GM19395 (cell line): ENCODE measurements around the gene BPIFB6.

Source experiments
- ATAC-seq: cut with Tn5 transposase; IDR thresholded peaks from one replicate; pipeline ENCODE4 v1.9.1; 2021; ENCODE audit warnings: mild to moderate bottlenecking, moderate library complexity; ENCODE audit not compliant: unreplicated experiment

The BPIFB6 gene

GRCh38 chr20:33000802-33001466 lies 30.5 kb upstream of the BPIFB6 start:
- ATAC-seq = no peak

GRCh38 chr20:33002087-33002808 lies 29.2 kb upstream of the BPIFB6 start:
- ATAC-seq = no peak

DNA sequence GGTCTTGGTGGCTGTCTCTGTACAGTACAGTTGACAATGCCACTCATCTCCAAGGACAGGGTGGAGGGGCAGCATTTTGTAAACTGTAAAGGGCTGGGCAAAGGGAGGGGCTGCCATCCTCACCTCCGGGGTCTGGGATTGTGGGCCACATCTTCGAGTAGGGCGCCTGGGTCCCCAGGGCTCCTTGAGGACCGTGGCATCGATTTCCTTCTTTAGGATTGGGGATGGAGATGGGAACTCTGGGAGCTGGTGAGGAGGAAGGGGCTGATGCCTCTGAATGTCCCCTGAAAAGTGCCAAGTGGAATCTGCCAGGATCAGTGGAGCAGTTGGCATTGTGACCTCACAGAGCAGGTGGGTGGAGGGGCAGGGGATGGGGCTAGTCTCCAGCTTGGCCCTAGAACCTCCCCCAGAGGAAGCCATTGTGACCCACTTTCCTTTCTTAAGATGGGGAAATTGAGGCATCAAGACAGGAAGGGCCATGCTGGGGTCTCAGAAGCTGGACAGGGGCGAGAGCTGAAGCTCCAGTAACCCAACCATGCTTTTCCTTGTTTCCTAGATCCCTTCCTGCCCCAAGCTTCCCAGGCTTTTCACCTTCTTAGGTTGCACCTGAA lies 27.2 kb upstream of the BPIFB6 start, which contains the start of gene SUN5:
Gene SUN5, minus strand, starts transcription at position 293 of the 611 bp plus-strand sequence. Its CDS starts 93 bp downstream, at position 200.
- ATAC-seq = no peak

- no peak for ATAC-seq
Observed at GRCh38 chr20:33005132-33005566, 26.3 kb upstream of the BPIFB6 start.

- no peak for ATAC-seq
Observed at GRCh38 chr20:33005908-33006775, 25.3 kb upstream of the BPIFB6 start.

GRCh38 chr20:33006776-33007375 lies 24.6 kb upstream of the BPIFB6 start:
- ATAC-seq = no peak

DNA sequence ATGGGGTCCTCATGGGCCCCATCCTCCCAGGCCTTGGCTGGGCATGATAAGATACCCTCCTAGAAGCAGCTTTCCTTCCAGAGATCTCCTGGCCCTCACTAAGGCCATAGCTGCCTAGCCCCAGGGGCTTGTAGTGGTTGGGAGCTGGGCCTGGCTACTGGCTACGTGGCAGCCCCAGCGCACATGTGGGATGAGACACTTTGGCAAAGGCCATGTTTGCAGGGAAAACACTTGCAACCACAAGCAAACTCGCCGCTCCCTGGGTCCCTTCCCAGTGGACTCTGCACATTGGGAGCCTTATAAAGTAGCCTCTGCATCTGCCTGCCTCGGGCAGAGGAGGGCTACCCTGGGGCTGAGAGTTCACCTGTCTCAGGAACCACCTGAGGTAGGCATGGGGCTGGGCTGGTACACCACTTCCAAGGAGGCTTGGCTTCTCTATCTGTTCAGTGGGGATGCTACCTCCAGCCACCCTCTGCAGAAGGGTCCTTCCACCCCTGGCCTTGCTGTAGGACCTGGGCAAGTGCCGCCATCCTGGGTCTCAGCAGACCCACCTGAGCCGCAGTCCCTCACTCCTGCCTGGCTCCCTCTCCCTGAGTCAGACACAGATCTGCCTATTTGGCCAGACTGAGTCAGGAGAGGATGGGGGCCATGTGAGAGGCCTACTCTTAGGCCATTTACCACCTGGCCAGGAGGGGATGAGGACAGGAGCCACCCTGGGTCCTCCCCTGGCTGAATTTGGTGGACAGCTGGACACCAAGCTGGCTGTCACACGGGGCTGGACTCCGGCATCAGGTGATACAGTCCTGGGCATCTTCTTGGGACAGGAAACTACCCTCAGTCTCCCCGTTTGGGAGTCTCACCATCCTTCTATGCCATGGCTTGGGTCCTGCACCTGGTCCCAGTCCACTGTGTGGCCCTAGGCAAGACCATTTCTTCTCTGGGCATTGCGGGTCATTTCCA lies 23.8 kb upstream of the BPIFB6 start, which contains the start of gene BPIFB2:
Gene BPIFB2, plus strand, starts transcription at position 329 of the 960 bp plus-strand sequence. CDS start 871 bp downstream, outside the sequence.
- ATAC-seq = no peak

DNA sequence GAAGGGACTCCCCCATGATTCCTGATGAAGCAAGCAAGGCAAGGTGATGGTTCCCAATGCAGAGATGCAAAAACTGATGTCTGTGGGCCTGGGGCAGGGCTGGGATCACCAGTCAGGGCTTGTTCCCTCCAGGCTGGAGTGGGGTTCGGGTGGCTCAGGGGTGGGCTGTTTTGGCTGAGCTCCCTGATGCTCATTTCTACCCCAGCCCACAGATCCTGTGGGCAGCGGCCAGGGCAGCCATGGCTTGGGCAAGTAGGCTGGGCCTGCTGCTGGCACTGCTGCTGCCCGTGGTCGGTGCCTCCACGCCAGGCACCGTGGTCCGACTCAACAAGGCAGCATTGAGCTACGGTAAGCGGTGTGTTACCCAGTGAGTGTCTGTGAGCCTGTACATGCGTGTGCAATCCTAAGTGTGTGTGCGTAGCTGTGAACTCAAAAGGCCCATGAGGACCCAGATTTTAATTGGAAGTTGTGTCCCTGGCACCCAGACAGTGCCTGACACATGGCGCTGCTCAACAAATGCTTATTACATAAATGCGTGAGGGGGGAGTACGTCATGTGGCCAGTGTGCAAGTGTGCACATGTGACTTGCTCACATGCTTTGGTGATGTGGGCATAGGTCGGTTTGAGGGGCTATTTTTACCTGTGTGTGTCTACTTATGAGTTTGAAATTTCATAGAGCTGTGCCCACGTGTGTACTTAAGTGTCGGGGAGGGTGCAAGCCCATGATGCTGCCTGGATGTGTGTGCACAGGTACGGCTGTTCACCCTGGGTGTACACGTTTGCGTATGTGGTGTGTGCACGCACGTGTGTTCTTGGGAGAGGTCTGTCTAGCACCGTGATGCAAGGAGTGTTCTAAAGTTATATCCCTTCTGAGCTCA lies 22.9 kb upstream of the BPIFB6 start:
- no peak for ATAC-seq

DNA sequence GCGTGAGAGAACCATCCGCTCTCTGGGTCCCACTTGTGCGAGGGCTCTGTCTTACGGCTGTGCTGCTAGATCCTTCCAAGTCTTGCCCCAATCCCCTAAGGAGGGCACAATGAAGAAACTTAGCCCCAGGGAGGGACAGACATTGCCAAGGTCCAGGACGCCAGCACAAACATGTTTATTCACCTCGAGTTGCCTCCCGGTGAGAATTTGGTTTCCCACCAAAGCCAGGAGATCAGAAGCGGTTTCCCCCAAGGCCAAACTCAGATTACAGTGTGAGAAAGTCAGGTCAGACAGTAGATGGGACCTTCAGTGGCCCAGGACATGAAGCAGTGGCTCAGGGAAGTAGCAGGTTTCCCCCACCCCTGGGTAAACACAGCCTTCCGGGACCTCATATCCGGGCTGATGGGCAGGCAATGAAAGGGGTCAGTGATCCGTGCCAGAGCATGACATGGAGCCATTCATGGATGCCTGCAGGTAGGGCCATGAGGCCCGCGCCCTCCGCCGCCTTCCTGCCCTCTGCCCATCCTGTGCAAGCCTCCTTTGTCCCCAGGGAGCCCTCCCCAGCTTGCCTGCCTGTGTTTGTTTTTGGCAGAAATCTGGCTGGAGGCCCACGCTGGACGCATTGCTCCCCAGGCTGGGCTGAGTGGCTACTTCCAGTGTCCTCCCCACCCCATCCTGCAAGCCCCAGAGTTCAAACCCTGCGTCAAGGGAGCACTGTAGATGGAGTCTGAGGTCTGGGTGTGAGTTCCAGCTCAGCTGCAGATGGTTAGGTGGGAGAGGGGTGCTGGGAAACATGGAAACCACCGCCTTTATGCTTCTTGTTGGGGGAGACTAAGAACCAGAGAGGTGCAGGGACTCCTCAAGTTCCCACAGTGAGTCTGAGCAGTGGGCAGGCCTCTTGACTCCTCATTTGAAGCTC lies 22.0 kb upstream of the BPIFB6 start:
- ATAC-seq = no peak

- no peak for ATAC-seq
Observed at GRCh38 chr20:33010133-33010504, 21.3 kb upstream of the BPIFB6 start.

GRCh38 chr20:33010674-33011449 lies 20.6 kb upstream of the BPIFB6 start:
- ATAC-seq = no peak

- ATAC-seq = no peak
Observed at GRCh38 chr20:33012327-33013189, 18.9 kb upstream of the BPIFB6 start.

GRCh38 chr20:33013701-33014326 lies 17.6 kb upstream of the BPIFB6 start:
- no peak for ATAC-seq

DNA sequence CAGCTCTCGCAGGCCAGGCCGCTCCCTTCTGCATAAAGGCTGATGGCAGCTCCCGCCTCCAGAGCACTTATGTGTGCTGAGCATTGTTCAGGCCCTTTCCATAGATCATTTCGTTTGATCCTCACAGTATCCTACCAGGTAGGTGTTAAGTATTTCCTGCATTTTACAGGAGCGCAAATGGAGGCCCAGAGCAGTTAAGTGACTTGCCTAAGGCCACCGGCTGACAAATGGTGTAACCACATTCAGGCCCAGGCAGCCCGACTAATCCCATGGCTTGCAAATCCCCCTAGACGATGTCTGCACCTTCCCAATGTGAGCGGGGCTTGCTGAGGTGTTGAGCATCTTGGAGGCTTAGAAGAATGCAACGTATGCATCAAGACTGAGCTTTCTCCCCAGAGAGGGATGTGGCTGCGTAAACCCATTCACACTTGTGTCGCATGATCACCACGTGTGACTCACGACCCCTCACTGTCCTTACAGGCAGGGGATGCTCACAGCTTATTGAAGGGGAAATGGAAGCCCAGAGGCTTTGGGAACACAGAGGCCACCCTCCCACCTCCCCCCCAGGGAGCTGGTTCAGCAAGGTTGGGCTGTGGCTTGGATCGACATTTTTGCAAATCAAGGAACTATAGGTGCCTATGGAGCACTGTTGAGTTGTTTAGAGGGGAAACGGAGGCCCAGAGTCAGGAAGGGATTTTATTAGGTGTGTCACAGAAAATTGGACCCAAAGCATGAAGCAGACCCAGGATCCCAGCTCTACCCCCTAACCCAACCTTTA lies 16.9 kb upstream of the BPIFB6 start:
- no peak for ATAC-seq
